ENCODE results near the gene NAA38. TPM values are rescaled to one million over a fixed set of nuclear protein-coding genes. Genes with fewer than 3 reads are reported as not detected.

Gene NAA38
- total and polyA plus RNA-seq, 9 donors, result 4.6 to 82.8 (median 54.6) TPM

- TF ChIP-seq, protein P1, sequence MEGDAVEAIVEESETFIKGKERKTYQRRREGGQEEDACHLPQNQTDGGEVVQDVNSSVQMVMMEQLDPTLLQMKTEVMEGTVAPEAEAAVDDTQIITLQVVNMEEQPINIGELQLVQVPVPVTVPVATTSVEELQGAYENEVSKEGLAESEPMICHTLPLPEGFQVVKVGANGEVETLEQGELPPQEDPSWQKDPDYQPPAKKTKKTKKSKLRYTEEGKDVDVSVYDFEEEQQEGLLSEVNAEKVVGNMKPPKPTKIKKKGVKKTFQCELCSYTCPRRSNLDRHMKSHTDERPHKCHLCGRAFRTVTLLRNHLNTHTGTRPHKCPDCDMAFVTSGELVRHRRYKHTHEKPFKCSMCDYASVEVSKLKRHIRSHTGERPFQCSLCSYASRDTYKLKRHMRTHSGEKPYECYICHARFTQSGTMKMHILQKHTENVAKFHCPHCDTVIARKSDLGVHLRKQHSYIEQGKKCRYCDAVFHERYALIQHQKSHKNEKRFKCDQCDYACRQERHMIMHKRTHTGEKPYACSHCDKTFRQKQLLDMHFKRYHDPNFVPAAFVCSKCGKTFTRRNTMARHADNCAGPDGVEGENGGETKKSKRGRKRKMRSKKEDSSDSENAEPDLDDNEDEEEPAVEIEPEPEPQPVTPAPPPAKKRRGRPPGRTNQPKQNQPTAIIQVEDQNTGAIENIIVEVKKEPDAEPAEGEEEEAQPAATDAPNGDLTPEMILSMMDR (IDR thresholded peaks at IDR 0.05), result no peak
- Histone ChIP-seq H3K27ac (peak within 1 kb of the TSS in 1 of 2 donors; percentile 85), H3K4me1 (ENCODE audit: insufficient read depth) (peaks cover 8% of the 10 kb centered on the region), H3K27me3 (no peaks in the 10 kb centered on the region), H3K36me3 (no peaks in the 10 kb centered on the region), H3K9me3 (no peaks in the 10 kb centered on the region), H3K4me3 (peak within 1 kb of the TSS; percentile 15)
- 59 to 68% (median 65%) methylated on average over 48 to 57 of the region's 57 CpGs for WGBS, 3 donors
- intact Hi-C loops (cut with DNase I), result loop anchor here (5.0 to 10.0 kb wide), 3 partner anchors 33 to 113 kb away; no protein-coding TSS in a partner anchor
- DNase-seq, result peak; percentile 35 to 74 (median 47)
Measured at GRCh38 chr17:7854851-7855659, 2.3 kb downstream of the NAA38 start, which contains the start of gene TMEM88. Gene TMEM88 (plus strand): TSS chr17:7855066. CDS start chr17:7855075, 9 bp downstream.

- peaks cover 8% of the 10 kb centered on the region for H3K4me1 ChIP-seq (ENCODE audit: insufficient read depth)
Measured at GRCh38 chr17:7854078-7854777, 3.1 kb downstream of the NAA38 start.

GRCh38 chr17:7853691-7854038 lies 3.7 kb downstream of the NAA38 start:
- H3K27ac ChIP-seq, result no peak overlapping the region
- H3K27me3 ChIP-seq, result no peaks in the 10 kb centered on the region
- H3K36me3 ChIP-seq, result no peaks in the 10 kb centered on the region
- H3K4me1 ChIP-seq (ENCODE audit: insufficient read depth), result peaks cover 6% of the 10 kb centered on the region
- 81 to 86% (median 85%) methylated on average over 21 of the region's 21 CpGs for WGBS, 3 donors
- intact Hi-C loops (cut with DNase I), result loop anchor here in 2 of 4 donors (2.0 to 10.0 kb wide), 3 partner anchors 19 to 111 kb away; partner anchors contain the start of gene KDM6B (in 1 of the 2)
- no peak overlapping the region for H3K4me3 ChIP-seq
- TF ChIP-seq POLR2A (IDR thresholded peaks at IDR 0.05) (no peak), EP300 (IDR thresholded peaks at IDR 0.05) (no peak)
- TF ChIP-seq, protein P1 (IDR thresholded peaks at IDR 0.05), result no peak
- DNase-seq, result peak in 3 of 5 donors; percentile 40 to 54 (median 51)
- H3K9me3 ChIP-seq, result no peaks in the 10 kb centered on the region

More at GRCh38 chr17:7854078-7854777, 3.1 kb downstream of the NAA38 start:
- intact Hi-C loops (cut with DNase I), result loop anchor here in 2 of 4 donors (5.0 to 10.0 kb wide), 2 partner anchors 109 to 112 kb away; no protein-coding TSS in a partner anchor
- TF ChIP-seq, protein P1 (IDR thresholded peaks at IDR 0.05), result no peak
- no peak for TF ChIP-seq POLR2A (IDR thresholded peaks at IDR 0.05)
- no peak for TF ChIP-seq EP300 (IDR thresholded peaks at IDR 0.05)
- H3K27me3 ChIP-seq, result no peaks in the 10 kb centered on the region
- H3K27ac ChIP-seq, result no peak overlapping the region
- no peaks in the 10 kb centered on the region for H3K9me3 ChIP-seq
- H3K4me3 ChIP-seq, result no peak overlapping the region
- no peaks in the 10 kb centered on the region for H3K36me3 ChIP-seq
- 75 to 80% (median 78%) methylated on average over 31 of the region's 31 CpGs for WGBS, 3 donors
- DNase-seq, result peak in 4 of 5 donors; percentile 37 to 54 (median 52)

DNA sequence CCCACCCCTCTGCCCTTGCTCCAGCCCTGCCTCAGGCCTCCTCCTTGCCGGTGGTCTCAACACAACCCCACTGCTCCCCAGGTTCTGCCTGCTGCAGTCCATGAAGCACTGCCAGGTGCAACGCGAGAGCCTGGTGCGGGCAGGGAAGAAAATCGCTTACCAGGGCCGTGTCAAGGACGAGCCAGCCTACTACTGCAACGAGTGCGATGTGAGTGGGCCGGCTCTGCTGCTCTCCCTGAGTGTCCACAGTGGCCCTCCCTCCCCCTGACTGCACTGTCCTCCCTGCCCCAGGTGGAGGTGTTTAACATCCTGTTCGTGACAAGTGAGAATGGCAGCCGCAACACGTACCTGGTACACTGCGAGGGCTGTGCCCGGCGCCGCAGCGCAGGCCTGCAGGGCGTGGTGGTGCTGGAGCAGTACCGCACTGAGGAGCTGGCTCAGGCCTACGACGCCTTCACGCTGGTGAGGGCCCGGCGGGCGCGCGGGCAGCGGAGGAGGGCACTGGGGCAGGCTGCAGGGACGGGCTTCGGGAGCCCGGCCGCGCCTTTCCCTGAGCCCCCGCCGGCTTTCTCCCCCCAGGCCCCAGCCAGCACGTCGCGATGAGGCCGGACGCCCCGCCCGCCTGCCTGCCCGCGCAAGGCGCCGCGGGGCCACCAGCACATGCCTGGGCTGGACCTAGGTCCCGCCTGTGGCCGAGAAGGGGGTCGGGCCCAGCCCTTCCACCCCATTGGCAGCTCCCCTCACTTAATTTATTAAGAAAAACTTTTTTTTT lies 4.3 kb downstream of the NAA38 start:
- intact Hi-C loops (cut with DNase I), result loop anchor here in 2 of 4 donors (2.0 to 10.0 kb wide), 3 partner anchors 18 to 111 kb away; partner anchors contain the start of gene KDM6B (in 1 of the 2)
- no peaks in the 10 kb centered on the region for H3K36me3 ChIP-seq
- peaks cover 5% of the 10 kb centered on the region for H3K4me1 ChIP-seq (ENCODE audit: insufficient read depth)
- 74 to 79% (median 75%) methylated on average over 44 to 51 of the region's 51 CpGs for WGBS, 3 donors
- TF ChIP-seq POLR2A (IDR thresholded peaks at IDR 0.05), result no peak
- TF ChIP-seq, protein P1 (IDR thresholded peaks at IDR 0.05), result no peak
- TF ChIP-seq EP300 (IDR thresholded peaks at IDR 0.05), result no peak
- H3K4me3 ChIP-seq, result no peak overlapping the region
- no peaks in the 10 kb centered on the region for H3K27me3 ChIP-seq
- no peak overlapping the region for H3K27ac ChIP-seq
- DNase-seq, result peak in 4 of 5 donors; percentile 37 to 55 (median 50)
- no peaks in the 10 kb centered on the region for H3K9me3 ChIP-seq

All from ovary (tissue), 9 donors.